ENCODE data around the gene MCM6.
A peak's percentile ranks its signal among the peaks of the same experiment; 100 is the strongest.

MCM6 gene

GRCh38 chr2:135802350-135802749 lies 73.9 kb downstream of the MCM6 start:
- no peak overlapping the region for H2BK120ac ChIP-seq (ENCODE audit: low read depth, low read length)
- no CpG with 5 or more reads among the region's 3 CpGs for WGBS, 2 donors (ENCODE audit: extremely low coverage in 2 of 2, insufficient read length in 2 of 2, insufficient replicate concordance in 1 of 2)
- H3K4me2 ChIP-seq (ENCODE audit: insufficient read depth, low read length, poor library complexity, severe bottlenecking), result no peak overlapping the region

DNA sequence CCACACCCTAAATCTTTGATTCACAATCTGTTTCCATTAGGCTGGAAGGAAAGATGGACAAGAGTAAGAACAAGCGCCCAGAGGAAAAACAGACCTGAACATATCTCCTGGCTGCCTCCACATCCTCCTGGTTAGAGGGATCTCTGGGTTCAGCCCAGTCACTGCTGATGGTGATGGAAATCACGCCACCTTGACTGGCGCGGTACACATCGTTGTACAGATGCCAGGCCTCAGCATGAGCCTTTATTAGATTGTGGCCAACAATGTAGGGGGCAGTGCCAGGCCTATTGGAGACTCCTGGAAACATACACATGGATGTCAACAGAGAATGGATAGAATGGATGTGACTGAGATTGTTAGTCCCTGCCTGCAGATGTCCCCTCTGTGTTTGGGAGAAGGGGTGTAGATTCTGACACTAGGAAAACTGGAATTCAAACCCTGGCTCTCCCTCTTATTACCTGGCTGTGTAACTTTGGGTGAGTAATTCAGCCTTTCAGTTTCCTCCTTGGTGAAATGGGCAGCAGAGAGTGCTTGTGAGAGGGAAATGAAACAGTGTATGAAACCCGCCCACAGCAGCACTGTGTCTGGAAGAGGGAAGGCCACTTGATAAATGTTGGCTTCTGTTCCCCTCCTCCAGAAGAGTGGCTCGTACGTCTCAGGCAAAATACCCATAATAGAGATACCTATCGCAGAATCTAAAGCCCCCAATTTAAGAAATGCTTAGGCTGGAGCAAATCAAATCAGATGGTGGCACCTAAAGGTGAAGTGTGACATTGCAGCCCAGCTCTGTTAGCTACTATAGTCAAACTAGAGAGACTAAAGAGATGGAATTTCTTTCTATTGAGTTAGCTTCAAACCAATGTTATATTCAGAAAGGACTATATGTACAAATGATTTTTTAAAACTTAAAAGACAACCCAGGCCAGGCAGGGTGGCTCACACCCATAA lies 75.5 kb downstream of the MCM6 start:
- Histone ChIP-seq H2BK12ac (ENCODE audit: low read length) (no peak overlapping the region), H3K23ac (ENCODE audit: low read depth, low read length, poor library complexity) (no peak overlapping the region), H2AK5ac (ENCODE audit: low read depth, low read length) (no peak overlapping the region), H4K8ac (ENCODE audit: low read depth, low read length) (no peak overlapping the region), H3K27me3 (ENCODE audit: control insufficient read depth in 3 of 3, insufficient read depth in 3 of 3, low read depth in 1 of 3, low read length in 3 of 3) (no peaks in the 10 kb centered on the region), H2BK120ac (ENCODE audit: low read depth, low read length) (no peak overlapping the region), H2BK5ac (ENCODE audit: low read length) (no peak overlapping the region), H3K27ac (replicated peaks; ENCODE audit: low read length) (no peak overlapping the region), H3K36me3 (replicated peaks in 1 of 2; ENCODE audit: control insufficient read depth in 2 of 2, insufficient read depth in 2 of 2, low read length in 2 of 2) (no peaks in the 10 kb centered on the region), H3K4me2 (ENCODE audit: insufficient read depth, low read length, poor library complexity, severe bottlenecking) (no peak overlapping the region), H2BK15ac (ENCODE audit: low read length) (no peak overlapping the region), H3K4ac (ENCODE audit: low read length) (no peak overlapping the region), H3K18ac (ENCODE audit: low read length) (no peak overlapping the region), H3K9ac (ENCODE audit: low read depth, low read length, poor library complexity) (no peak overlapping the region), H3K4me1 (ENCODE audit: control insufficient read depth in 2 of 2, insufficient read depth in 1 of 2, low read depth in 1 of 2, low read length in 2 of 2) (no peaks in the 10 kb centered on the region), H3K79me1 (ENCODE audit: low read depth, low read length) (no peaks in the 10 kb centered on the region), H4K91ac (ENCODE audit: low read depth, low read length, poor library complexity) (no peak overlapping the region), H3K9me3 (replicated peaks in 1 of 2; ENCODE audit: control insufficient read depth in 2 of 2, insufficient read depth in 1 of 2, low read depth in 1 of 2, low read length in 2 of 2) (peaks cover 3 to 15% of the 10 kb centered on the region in 2 donors), H2AFZ (ENCODE audit: low read length) (no peak overlapping the region), H3K4me3 (ENCODE audit: low read length in 2 of 2) (no peak overlapping the region), H3K14ac (ENCODE audit: low read length) (no peak overlapping the region)
- no peak for DNase-seq (ENCODE audit: low spot score)
- WGBS, 2 donors (ENCODE audit: extremely low coverage in 2 of 2, insufficient read length in 2 of 2, insufficient replicate concordance in 1 of 2), result no CpG with 5 or more reads among the region's 9 CpGs

More at GRCh38 chr2:135802350-135802749, 73.9 kb downstream of the MCM6 start:
- H3K79me1 ChIP-seq (ENCODE audit: low read depth, low read length), result no peaks in the 10 kb centered on the region
- H3K18ac ChIP-seq (ENCODE audit: low read length), result no peak overlapping the region
- H2BK15ac ChIP-seq (ENCODE audit: low read length), result no peak overlapping the region
- no peaks in the 10 kb centered on the region for H3K36me3 ChIP-seq (replicated peaks in 1 of 2; ENCODE audit: control insufficient read depth in 2 of 2, insufficient read depth in 2 of 2, low read length in 2 of 2)
- no peak overlapping the region for H2AK5ac ChIP-seq (ENCODE audit: low read depth, low read length)
- no peak overlapping the region for H2BK5ac ChIP-seq (ENCODE audit: low read length)
- no peak overlapping the region for H4K91ac ChIP-seq (ENCODE audit: low read depth, low read length, poor library complexity)
- H3K27me3 ChIP-seq (ENCODE audit: control insufficient read depth in 3 of 3, insufficient read depth in 3 of 3, low read depth in 1 of 3, low read length in 3 of 3), result no peaks in the 10 kb centered on the region
- DNase-seq (ENCODE audit: low spot score), result no peak
- no peaks in the 10 kb centered on the region for H3K4me1 ChIP-seq (ENCODE audit: control insufficient read depth in 2 of 2, insufficient read depth in 1 of 2, low read depth in 1 of 2, low read length in 2 of 2)
- no peak overlapping the region for H3K27ac ChIP-seq (replicated peaks; ENCODE audit: low read length)
- no peak overlapping the region for H3K14ac ChIP-seq (ENCODE audit: low read length)
- H3K4ac ChIP-seq (ENCODE audit: low read length), result no peak overlapping the region
- no peak overlapping the region for H3K9ac ChIP-seq (ENCODE audit: low read depth, low read length, poor library complexity)
- no peak overlapping the region for H3K23ac ChIP-seq (ENCODE audit: low read depth, low read length, poor library complexity)
- H2AFZ ChIP-seq (ENCODE audit: low read length), result no peak overlapping the region
- H4K8ac ChIP-seq (ENCODE audit: low read depth, low read length), result no peak overlapping the region
- no peak overlapping the region for H2BK12ac ChIP-seq (ENCODE audit: low read length)
- peaks cover 3 to 15% of the 10 kb centered on the region in 2 donors for H3K9me3 ChIP-seq (replicated peaks in 1 of 2; ENCODE audit: control insufficient read depth in 2 of 2, insufficient read depth in 1 of 2, low read depth in 1 of 2, low read length in 2 of 2)
- H3K4me3 ChIP-seq (ENCODE audit: low read length in 2 of 2), result no peak overlapping the region

DNA sequence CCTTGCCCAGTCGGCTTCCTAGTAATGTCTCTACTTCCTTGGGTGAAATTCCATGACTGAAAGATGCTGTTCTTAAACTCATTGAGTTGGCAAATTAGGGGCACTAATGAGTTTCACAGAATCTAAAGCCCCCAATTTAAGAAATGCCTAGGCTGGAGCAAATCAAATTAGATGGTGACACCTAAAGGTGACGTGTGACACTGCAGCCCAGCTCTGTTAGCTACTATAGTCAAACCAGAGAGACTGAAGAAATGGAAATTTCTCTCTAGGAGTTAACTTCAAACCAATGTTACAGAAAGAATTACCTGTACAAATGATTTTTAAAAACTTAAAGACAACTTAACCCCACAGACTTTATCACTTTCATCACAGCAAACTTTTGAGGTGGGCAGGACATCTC lies 76.5 kb downstream of the MCM6 start:
- H2AFZ ChIP-seq (ENCODE audit: low read length), result no peak overlapping the region
- no peak overlapping the region for H3K27ac ChIP-seq (replicated peaks; ENCODE audit: low read length)
- no CpG with 5 or more reads among the region's 2 CpGs for WGBS, 2 donors (ENCODE audit: extremely low coverage in 2 of 2, insufficient read length in 2 of 2, insufficient replicate concordance in 1 of 2)
- H3K4me2 ChIP-seq (ENCODE audit: insufficient read depth, low read length, poor library complexity, severe bottlenecking), result no peak overlapping the region
- H3K9ac ChIP-seq (ENCODE audit: low read depth, low read length, poor library complexity), result no peak overlapping the region
- H3K4me1 ChIP-seq (ENCODE audit: control insufficient read depth in 2 of 2, insufficient read depth in 1 of 2, low read depth in 1 of 2, low read length in 2 of 2), result no peaks in the 10 kb centered on the region
- H3K27me3 ChIP-seq (ENCODE audit: control insufficient read depth in 3 of 3, insufficient read depth in 3 of 3, low read depth in 1 of 3, low read length in 3 of 3), result no peaks in the 10 kb centered on the region
- no peak overlapping the region for H3K14ac ChIP-seq (ENCODE audit: low read length)
- H3K18ac ChIP-seq (ENCODE audit: low read length), result no peak overlapping the region
- no peak overlapping the region for H3K23ac ChIP-seq (ENCODE audit: low read depth, low read length, poor library complexity)
- H2AK5ac ChIP-seq (ENCODE audit: low read depth, low read length), result no peak overlapping the region
- no peak overlapping the region for H2BK120ac ChIP-seq (ENCODE audit: low read depth, low read length)
- no peak overlapping the region for H3K4ac ChIP-seq (ENCODE audit: low read length)
- H3K79me1 ChIP-seq (ENCODE audit: low read depth, low read length), result no peaks in the 10 kb centered on the region
- peaks cover 3 to 15% of the 10 kb centered on the region in 2 donors for H3K9me3 ChIP-seq (replicated peaks in 1 of 2; ENCODE audit: control insufficient read depth in 2 of 2, insufficient read depth in 1 of 2, low read depth in 1 of 2, low read length in 2 of 2)
- H2BK12ac ChIP-seq (ENCODE audit: low read length), result no peak overlapping the region
- H3K4me3 ChIP-seq (ENCODE audit: low read length in 2 of 2), result no peak overlapping the region
- DNase-seq (ENCODE audit: low spot score), result no peak
- H4K8ac ChIP-seq (ENCODE audit: low read depth, low read length), result no peak overlapping the region
- no peak overlapping the region for H4K91ac ChIP-seq (ENCODE audit: low read depth, low read length, poor library complexity)
- no peak overlapping the region for H2BK5ac ChIP-seq (ENCODE audit: low read length)
- H3K36me3 ChIP-seq (replicated peaks in 1 of 2; ENCODE audit: control insufficient read depth in 2 of 2, insufficient read depth in 2 of 2, low read length in 2 of 2), result no peaks in the 10 kb centered on the region
- H2BK15ac ChIP-seq (ENCODE audit: low read length), result no peak overlapping the region

DNA sequence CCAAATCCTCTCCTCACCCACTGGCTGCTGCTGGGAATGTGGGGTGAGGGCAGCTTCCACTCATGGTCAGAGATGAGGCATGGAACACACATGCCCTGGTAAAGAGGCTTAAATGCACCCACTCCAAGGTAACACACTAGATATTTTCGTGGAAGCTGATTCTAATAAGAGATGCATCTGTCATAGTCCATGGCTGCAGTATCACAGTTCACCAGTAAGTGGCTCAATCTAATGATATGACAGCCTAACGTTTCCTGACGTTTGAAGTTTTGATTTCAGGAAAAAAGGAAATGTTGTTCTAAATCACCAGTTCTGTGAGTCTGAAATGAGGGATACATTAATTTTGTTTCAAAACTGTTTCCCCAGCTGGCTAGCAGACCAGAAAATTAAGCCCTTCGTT lies 77.5 kb downstream of the MCM6 start:
- Histone ChIP-seq H3K27ac (replicated peaks; ENCODE audit: low read length) (no peak overlapping the region), H3K79me1 (ENCODE audit: low read depth, low read length) (no peaks in the 10 kb centered on the region), H3K4me1 (ENCODE audit: control insufficient read depth in 2 of 2, insufficient read depth in 1 of 2, low read depth in 1 of 2, low read length in 2 of 2) (no peaks in the 10 kb centered on the region), H2AK5ac (ENCODE audit: low read depth, low read length) (no peak overlapping the region), H3K23ac (ENCODE audit: low read depth, low read length, poor library complexity) (no peak overlapping the region), H4K91ac (ENCODE audit: low read depth, low read length, poor library complexity) (no peak overlapping the region), H2AFZ (ENCODE audit: low read length) (peak overlapping the region; percentile 31), H2BK120ac (ENCODE audit: low read depth, low read length) (no peak overlapping the region), H3K36me3 (replicated peaks in 1 of 2; ENCODE audit: control insufficient read depth in 2 of 2, insufficient read depth in 2 of 2, low read length in 2 of 2) (no peaks in the 10 kb centered on the region), H4K8ac (ENCODE audit: low read depth, low read length) (no peak overlapping the region), H3K4ac (ENCODE audit: low read length) (no peak overlapping the region), H3K18ac (ENCODE audit: low read length) (no peak overlapping the region), H3K27me3 (ENCODE audit: control insufficient read depth in 3 of 3, insufficient read depth in 3 of 3, low read depth in 1 of 3, low read length in 3 of 3) (no peaks in the 10 kb centered on the region), H3K9me3 (replicated peaks in 1 of 2; ENCODE audit: control insufficient read depth in 2 of 2, insufficient read depth in 1 of 2, low read depth in 1 of 2, low read length in 2 of 2) (peaks cover 3 to 15% of the 10 kb centered on the region in 2 donors), H3K4me2 (ENCODE audit: insufficient read depth, low read length, poor library complexity, severe bottlenecking) (no peak overlapping the region), H2BK15ac (ENCODE audit: low read length) (no peak overlapping the region), H2BK5ac (ENCODE audit: low read length) (no peak overlapping the region), H3K4me3 (ENCODE audit: low read length in 2 of 2) (no peak overlapping the region), H3K14ac (ENCODE audit: low read length) (no peak overlapping the region), H3K9ac (ENCODE audit: low read depth, low read length, poor library complexity) (no peak overlapping the region), H2BK12ac (ENCODE audit: low read length) (no peak overlapping the region)
- WGBS, 2 donors (ENCODE audit: extremely low coverage in 2 of 2, insufficient read length in 2 of 2, insufficient replicate concordance in 1 of 2), result no CpG with 5 or more reads among the region's 4 CpGs
- no peak for DNase-seq (ENCODE audit: low spot score)

Measured in neuronal stem cell (in vitro differentiated cells).